HG02943 (cell line): ENCODE measurements around the gene NAP1L4.

ENCODE experiments used
- ATAC-seq: cut with Tn5 transposase; IDR thresholded peaks from one replicate; pipeline ENCODE4 v1.9.1; 2021; ENCODE audit warnings: mild to moderate bottlenecking, low read depth, moderate library complexity; ENCODE audit not compliant: unreplicated experiment

The NAP1L4 gene

DNA sequence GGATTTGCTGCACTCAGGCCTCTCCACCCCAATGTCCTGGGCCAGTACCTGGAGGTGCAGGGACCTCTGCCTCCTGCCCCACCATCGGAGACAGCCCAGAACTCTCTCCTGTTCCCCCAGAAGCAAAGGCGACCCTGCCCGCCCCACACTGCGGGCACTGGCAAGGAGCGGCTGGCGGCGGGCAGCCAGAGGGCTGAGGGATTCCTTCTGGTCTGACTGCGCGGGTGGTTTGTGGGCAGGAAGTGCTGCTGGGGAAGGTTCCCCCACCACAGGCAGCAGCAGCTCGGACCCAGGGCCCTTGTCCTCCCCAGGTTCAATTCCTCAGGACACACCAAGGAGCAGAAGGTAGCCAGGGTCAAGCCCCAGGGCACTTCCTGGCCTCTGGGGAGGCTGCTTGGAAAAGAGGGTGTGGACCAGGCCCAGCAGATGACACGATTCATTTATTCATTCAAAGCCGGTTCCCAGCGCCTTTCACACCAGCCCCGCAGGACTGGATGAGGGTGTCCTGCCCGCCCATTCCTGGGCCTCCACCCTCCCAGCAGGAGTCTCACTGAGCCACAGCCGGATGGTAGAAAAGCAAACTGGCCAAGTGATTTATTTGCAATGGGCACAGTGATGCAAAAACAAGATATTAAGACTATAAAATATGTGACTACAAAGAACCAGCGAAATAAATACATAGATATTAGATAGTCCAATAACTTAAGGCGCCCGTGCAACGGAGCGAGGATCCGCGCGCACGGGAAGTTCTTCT, 64.1 kb downstream of the NAP1L4 start:
- ATAC-seq: no peak

DNA sequence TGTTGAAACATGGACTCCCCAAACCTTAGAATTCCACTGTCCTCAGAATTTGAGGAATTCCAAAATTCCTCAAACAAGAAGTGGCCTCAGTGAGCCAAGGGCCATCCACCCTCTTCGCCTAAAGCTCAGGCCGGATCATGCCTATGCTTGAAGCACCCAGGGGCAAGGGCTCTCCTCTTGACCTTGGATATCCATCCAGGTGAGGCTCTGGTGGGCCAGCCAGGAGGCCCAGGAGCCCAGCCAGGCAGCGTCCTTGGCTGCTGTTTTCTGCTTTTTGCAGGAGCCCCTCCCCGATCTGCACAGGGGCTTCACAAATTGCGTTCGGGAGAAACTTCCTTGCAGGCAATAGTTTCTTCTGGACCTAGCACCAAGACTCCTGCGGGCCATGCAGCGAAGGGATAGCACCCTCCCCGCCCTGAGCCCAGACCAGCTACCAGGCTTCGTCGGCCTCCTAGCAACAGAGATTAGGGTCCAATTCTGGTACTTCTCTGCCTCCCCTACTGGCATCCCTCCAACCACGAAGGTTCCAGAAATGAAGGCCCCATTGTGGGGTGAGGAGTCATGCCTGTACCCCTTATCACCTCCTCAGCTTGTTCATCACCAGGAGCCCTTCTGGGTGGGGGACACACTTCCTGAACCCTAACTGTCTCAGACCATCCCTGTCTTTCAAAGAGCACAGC, 64.9 kb downstream of the NAP1L4 start:
- ATAC-seq: no peak

DNA sequence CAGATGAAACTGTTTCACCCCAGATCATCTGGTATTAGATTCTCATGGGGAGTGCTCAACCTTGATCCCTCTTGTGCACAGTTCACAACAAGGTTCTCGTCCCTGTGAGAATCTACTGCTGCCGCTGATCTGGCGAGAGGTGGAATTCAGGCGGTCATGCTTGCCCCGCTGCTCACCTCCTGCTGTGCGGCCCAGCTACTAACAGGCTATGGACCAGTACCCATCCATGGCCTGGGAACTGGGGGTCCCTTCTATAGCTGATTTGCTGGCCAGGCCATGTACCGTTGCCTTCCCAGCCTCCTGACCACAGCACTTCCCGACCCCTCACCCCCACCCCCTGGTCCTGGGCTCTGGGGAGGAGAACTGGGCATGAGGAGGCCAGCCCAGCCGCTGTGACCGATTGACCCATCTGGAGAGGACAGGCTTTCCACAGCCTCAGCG, 65.5 kb downstream of the NAP1L4 start:
- no peak for ATAC-seq

DNA sequence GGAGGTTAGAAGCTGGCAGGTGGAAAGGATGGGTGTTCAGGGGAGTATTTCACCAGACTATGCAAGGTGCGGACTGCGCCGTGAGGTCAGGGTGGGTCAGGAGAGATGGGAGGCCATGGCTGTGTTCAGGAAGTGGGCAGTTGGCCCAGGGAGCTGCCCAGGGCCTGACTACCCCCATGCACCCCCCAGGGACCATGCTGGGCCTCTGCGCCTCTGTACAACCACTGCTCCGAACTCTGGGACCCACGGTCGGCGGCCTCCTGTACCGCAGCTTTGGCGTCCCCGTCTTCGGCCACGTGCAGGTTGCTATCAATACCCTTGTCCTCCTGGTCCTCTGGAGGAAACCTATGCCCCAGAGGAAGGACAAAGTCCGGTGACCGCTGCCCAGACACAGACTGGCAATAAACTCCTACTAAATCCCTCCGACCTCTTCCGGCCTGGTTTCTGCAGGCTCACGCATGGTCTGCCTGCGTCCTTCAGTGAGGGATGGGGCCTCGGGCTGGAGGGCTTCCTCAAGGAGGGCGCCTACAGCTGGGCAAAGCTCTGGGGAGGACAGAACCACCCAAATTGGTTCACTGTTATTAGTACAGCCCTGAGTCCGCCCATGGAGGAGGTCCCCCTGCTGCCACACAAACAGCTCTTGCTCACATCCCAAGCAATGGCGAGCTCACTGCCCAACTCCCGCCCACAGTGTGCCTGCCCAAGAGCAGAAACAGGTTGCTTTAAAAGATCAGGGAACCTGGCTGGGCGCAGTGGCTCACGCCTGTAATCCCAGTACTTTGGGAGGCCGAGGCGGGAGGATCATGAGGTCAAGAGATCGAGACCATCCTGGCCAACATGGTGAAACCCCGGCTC, 67.1 kb downstream of the NAP1L4 start:
- no peak for ATAC-seq

DNA sequence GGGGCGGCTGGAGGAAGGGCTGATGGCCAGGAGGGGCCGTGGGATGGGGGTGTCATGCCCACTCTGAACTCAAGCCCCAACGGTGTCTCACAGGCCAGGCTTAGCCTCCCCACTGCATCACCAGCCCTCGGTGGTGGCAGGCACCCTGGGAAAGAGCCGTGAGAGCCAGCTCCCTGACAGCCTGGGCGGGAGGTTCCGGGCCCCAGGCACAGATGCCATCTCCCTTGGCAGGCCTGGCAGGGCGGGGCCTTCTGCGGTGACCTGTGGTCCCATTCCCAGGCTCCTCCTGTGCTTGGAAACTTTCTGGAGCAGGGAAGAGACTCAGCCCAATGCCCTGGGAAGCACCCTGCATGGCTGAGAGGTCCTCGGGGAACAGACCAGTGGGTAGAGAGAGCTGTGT, 67.7 kb downstream of the NAP1L4 start:
- ATAC-seq: no peak

DNA sequence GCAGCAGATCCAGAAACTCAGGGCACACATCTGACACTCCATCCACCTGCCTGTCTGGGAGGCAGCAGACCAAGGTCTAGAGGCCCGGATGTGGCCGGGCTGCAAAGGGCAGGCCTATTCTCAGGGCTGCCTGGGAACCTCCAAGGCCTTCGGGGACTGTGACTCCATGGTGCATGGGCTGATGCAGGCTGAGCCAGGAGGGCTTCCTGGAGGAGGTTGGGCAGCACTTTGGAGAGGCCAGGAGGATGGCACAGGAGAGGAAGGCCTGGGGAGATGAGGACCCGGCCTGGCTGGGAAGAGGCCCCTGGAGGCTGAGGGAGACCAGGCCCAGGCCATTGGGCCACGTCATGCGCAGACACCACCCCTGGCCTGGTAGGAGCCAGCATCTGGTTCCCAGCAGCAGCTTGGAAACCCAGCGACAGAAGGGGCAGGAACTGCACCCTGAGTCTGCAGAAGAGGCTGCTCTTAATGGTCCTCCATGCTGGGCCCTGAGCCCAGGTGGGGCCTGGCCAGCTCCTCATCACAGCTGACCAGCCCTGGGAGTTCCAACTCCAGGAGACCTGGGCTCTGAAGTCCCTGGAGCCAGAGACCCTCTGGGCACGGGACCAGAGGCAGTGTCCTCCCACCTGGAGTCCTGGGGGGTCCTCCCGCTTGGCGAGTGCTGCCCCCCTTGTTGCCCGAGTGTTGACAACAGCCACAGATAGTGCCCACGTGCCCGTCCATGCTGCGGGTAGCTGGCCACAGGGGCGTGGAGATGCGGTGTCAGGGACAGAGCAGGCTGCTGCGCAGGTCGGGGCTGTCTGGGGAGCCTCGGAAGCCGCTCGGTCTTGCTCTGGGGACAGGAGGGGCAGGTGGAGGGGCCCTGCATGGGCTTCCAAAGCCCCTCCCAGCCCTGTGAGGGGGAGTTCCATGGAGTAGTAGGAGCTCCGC, 68.4 kb downstream of the NAP1L4 start:
- no peak for ATAC-seq

DNA sequence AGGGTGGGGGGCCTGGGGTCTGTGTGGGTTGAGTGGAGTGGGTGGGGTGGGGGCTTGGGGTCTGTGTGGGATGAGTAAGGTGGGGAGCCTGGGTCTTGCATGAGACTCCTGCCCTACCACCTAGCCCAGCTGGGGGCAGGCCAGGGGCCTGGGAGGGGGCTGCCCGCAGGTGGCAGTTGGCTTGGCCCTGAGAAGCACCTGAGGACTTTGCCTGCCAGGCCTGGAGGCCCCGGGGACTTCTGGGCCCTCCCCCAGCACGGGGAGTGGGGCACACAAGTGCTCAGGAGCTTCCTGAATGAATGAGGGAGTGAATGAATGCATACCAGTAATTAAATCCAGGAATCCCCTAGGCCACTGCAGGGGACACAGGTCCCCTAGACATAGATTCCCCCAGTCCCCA, 69.5 kb downstream of the NAP1L4 start:
- ATAC-seq: no peak

DNA sequence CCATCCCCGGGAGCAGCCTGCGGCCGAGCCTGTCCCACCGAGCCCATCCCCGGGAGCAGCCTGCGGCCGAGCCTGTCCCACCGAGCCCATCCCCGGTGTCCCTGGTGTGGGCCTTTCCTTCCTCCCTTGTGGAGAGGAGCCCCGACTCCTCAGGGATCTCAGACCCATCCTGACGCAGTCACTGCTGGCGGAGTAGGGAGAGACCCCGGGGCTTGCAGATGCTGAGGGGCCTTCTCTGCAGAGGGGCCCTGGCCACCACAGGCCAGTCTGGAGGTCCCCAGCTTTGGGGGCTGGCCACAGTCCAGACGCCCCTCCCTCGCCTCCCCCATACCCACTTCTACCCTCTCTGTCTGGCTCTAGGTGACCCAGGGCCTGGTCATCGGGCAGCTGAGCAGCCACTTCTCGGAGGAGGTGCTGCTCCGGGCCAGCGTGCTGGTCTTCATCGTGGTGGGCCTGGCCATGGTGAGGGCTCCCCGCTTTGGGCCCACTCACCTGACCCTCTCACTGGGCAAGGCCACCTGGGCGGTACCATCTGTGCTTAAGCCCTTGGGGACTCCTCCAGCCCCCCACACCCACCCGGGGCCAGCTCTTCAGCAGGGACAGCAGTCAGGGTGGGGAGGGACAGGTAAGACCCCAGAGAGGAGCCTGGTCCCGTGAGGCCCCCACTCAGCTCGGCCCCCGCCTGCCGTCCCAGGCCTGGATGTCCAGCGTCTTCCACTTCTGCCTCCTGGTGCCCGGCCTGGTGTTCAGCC, 70.2 kb downstream of the NAP1L4 start:
- no peak for ATAC-seq

DNA sequence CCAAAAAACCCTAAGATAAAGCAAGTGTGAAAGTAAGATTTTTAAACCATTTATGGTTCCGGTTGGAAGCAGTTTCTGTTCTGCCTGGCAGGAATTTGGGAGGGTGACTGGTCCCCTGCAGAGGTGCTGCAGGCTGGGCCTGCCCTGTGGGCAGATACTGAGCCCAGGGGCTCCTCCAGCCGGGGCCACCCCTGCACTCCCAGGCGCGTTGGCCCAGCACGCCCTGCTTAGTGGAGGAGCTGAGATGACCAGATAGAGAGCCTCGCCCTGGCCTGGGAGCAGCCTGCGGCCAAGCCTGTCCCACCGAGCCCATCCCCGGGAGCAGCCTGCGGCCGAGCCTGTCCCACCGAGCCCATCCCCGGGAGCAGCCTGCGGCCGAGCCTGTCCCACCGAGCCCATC, 70.9 kb downstream of the NAP1L4 start:
- no peak for ATAC-seq

DNA sequence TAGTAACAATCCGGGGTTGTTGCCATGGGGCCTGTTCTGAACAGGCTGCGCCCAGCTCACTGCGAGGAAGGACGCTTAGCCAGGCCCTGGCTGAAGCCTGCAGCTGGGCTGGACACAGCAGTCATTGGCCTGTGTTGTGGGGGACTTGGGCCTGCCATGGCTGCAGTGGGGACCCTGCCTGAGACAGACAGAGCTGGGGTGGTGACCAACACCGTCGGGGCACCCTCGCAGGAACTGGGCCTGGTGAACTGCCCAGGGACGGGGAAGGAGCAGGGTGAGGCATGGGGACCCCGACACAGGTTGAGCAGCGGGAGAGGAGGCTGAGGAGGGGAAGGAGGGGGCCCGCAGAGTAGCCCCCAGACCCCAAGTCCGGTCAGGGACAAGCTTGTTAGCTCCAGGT, 71.8 kb downstream of the NAP1L4 start:
- ATAC-seq: no peak

DNA sequence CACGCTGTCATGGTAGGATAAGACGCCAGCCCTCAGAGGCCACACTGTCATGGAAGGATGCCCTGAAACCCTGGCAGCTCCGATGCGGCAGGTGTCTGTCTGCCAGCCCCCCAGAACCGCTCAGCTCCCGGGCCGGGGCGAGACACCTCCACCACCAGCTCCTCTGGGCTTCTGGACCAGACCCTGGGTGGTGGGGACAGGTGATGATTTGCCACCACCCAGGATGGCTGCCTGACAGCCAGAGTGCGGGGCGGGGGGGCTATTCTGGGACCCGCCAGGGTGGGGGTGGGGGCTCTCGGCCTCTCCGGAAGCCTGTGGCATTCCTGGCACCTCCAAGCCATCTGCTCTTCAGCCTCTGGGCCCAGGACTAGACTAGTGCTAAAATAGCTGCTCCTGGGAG, 72.3 kb downstream of the NAP1L4 start:
- ATAC-seq: no peak

DNA sequence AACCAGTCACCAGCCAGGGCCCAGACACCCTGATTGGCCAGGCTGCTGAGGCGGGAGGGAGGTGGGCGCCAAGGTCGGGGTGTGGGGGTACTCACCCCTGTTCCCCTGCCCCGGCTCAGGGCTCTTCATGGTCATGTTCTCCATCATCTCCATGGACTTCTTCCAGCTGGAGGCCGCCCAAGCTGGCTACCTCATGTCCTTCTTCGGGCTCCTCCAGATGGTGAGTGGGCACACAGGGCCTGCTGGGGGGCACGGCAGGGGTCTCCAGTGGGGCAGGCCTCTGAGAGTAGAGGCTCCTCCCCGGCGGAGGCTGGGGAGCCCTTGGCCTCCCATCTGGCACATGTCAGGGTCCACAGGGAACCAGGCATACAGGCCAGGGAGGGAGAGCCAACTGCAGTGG, 72.9 kb downstream of the NAP1L4 start:
- ATAC-seq: no peak

DNA sequence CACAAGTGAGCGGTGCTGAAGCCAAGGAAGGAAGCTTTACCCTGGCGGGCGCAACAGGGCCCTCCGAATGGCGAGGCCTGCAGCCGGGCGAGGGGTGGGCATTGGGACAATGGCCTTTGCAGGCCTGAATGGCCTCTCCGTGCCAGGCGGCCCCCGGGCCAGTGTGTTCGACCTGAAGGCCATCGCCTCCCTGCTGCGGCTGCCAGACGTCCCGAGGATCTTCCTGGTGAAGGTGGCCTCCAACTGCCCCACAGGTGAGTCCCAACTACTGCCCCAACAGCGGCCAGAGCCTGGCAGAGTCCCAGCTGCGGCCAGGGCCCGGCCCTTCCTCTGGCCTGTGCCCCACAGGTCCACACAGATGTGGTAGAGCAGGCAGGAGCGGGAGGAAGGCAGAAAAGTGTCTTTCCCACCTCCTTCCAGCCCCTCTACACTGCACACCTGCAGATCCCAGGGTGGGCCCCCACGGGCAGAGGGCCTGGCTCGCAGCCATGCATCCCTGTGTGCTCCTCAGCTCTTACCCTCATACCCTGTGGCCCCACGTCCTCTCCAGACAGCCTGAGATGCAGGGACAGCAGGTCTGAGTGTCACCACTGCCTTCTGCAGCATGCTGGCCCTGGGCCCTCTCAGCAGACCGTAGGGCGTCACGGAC, 74.2 kb downstream of the NAP1L4 start:
- ATAC-seq: no peak

DNA sequence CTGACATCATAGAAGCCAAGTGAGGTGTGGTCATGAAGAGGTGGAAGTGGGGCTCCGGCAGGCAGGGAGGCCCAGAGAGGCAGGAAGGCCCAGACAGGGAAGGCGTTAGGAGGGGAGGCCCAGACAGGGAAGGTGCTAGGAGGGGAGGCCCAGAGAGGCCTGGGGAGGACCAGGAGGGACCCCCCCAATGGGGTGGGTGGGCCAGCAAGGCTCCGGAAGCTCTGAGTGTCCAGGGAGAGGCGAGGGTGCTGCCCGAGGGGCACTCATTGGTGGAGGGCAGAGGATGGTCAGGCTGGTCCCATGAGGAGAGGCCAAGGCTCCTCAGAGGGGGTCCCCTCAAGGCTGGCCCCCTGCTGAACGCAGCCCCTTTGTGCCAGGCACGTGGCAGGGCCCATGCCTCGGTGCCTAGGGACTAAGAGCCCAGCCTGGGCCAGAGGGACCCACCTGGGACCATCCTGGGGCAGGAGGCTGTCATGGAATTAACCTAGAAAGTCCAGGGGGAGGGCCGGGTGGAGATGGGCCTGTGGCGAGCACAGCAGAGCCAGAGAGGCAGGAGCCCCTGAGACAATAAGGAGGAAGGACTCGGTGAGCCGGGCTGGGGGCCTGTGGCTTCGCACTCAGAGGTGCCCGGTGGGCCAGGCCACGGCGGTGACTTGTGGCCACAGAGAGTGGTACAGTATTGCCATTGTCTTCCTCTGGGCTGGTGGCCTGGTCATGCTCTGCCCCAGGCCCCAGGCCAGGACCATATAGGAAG, 75.1 kb downstream of the NAP1L4 start:
- ATAC-seq: no peak

DNA sequence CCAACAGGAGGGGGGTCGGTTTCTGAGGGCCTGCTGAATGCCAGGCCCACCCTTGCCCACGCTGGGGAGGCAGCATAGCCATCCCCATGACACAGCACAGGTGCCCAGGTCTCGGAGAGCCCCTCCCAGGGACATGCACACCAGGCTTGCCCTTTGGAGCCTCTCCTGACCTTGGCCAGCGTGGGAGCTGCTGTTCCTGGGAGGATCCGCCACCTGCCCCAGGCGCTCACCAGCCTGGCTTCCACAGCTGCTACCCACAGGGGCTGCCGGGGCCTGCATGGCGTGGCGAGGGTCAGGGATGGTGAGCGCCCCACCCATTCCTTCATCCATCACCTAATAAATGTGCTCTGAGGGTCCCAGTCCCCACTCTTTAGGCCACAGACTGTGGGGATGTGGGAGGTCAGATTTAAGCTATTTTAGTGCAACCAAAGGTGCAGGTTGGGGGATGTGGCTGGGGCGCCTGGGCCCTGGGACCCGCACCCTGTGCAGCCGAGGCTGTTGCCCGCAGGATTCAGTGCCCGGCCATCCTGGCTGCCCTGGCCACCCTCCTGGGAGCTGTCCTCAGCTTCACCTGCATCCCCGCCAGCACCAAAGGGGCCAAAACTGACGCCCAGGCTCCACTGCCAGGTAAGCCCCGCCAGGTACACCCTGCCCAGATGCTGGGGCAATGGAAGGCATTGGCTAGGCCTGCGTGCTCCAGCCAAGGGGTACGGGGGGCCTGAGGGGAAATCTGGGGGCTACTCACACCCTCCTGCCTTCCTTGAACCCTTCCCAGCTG, 75.8 kb downstream of the NAP1L4 start:
- no peak for ATAC-seq

DNA sequence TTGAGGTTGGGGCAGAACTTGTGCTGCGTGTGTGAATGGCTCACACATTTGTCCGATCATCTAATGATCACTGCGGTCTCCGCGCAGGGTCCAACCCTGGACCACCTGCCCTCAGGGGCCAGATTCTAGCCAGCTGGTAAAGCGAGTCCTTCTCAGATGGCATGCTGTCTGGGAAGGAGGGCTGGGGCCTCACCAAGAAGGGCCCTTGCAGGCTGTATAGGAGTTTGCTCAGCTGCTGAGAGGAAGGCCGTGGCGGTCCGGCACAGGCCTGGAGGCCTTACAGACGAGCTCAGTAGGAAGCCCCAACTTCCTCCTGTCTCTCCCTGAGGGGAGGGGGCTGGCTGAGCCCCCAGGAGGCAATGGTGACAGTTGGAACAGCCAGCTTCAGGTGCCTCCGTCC, 76.7 kb downstream of the NAP1L4 start:
- ATAC-seq: no peak

DNA sequence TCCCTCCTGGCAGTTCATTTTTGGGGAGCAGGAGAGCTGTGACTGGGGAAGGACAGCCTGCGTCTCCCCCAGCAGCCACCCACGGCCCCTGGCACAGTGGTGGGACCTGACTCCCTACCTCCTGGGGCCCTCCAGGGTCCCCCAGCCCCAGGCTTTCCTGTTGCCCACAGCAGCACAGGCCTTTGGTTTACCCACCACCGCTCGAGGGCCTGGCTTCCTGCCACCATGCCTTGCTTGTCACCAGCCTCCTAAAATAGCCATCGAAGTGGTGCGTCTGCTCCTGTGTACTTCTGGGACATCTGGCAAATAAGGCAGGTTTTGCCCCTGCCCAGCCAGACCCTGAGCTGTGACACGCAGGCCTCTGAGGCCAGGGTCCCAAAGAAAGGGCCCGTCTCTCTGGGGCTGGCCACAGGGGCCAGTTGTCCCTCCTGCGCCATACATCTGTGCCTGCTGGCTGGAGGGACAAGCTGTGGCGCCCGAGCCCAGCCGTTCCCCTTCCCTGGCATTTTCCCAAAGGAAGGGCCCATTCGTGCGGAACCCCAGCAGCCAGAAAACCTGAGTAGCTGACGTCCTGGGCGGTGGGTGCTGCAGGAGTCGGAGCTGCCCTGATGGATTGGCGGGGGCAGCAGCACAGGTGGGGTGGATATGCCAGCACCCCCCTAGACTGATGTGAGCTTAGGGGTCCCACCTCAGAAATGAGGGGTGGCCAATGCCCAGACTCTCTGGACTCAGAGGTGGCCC, 77.5 kb downstream of the NAP1L4 start:
- ATAC-seq: no peak
